GM21737 (cell line): ENCODE results near the gene PANK1.
"Not testable (repeated sequence)": the region's sequence is repeated elsewhere in the genome, so short reads cannot be mapped to it uniquely, and the experiment has no call there.

Experiments
- ATAC-seq: cut with Tn5 transposase; IDR thresholded peaks from one replicate; pipeline ENCODE4 v1.9.1; 2021; ENCODE audit warnings: mild to moderate bottlenecking, moderate library complexity; ENCODE audit not compliant: unreplicated experiment

Gene PANK1

DNA sequence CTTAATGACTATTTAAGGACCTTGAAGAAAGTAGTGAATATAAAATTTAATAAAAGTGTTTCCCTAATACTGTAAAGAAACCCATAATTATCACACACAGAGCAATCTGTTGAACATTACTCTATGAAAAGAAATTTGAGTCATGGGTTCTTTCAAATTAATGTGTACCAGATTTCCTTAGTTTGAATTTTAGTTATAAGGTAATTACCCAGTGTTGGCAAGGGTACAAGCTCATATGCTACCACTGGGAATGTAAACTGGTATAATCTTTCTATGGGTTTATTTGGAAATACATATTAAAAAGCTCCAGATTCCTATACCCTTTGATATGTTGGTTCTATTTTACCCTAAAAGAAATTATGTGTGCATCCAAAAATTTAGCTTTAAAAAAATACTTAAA, 22.9 kb downstream of the PANK1 start:
- ATAC-seq = no peak

DNA sequence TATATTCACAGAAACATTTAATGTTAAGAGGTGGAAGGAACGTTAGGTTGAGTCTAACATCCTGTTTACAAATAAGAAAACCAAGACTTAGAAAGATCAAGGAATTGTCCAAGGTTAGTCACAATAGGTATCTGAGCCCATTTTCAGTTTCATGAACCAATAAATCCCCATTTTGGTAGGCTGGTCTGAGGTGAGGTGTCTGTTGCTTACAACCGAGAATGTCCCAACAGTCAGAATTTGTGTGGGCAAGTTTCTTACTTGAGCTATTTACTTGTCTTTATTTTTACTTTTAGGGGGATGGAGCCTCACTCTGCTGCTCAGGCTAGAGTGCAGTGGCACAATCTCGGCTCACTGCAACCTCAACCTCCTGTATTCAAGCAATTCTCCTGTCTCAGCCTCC, 23.6 kb downstream of the PANK1 start:
- ATAC-seq = no peak

DNA sequence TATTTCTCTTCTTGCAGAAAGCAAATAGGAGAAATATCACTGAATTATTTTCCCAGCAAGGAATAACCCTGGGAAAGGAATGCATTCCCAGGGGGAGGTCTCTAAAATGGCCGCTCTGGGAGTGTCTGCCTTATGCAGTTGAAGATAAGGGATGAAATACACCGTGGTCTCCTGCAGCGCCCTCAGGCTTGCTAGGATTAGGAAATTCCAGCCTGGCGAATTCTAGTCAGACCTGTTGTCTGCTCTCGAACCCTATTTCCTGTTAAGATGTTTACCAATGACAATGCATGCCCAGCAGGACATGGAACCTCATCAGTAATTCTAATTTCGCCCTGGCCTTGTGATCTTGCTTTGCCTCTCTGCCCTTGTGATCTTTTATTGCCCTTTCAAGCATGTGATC, 24.7 kb downstream of the PANK1 start:
- not testable (repeated sequence) for ATAC-seq

DNA sequence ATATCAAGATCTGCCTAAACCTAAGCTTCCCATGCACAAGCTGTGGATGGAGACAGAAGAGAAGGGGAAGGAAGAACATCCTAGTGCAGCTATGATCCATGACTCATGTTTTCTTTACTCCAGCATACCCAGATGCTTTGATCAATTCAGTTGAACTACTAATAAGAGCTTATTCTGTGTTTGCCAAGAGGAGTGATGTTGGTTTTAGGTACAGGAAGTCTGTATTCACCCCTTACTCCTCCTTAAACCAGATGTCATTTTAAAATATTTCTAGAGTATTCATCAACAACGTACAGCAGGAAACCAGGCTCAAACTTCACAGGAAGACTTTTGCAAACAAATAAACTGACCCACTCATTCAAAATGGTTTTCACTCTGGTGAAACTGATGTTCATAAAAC, 29.2 kb downstream of the PANK1 start:
- ATAC-seq = no peak

DNA sequence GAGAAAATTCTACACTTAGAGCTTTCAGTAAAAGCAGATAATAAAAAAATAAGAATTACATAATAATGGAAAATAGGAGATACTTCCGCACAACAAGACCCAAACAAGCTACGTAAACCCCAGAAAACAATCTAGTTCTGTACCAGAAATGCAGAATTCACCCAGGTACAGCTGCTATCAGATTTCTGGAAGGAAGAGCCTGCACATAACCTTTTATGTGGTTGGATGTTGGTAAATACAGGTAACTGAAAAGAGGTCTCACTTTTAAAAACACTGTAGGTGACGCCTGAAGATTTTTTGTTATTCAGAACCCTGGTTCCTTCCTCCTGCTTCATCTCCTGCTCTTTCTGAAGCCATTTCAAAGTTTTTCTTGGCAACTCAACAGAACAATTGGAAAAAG, 29.9 kb downstream of the PANK1 start:
- ATAC-seq = no peak

DNA sequence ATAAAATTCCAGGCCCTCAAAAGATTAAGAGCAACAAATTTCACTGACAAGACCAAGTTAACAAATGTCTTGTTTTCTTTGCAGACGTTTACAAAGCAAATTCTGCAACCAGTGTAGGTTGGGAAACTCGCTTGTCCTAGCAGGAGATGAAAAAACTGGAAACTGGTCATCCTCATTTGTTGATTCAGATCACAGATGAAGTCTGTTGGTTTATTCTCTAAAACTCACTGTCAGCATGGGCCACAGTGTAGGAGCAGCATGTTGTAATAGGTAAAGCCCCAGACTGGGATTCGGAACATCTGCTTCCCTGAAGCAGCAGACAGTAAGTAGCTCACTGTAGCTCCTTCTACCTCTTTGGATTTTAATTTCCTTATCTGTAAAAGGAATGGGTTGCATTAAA, 31.5 kb downstream of the PANK1 start:
- no peak for ATAC-seq

DNA sequence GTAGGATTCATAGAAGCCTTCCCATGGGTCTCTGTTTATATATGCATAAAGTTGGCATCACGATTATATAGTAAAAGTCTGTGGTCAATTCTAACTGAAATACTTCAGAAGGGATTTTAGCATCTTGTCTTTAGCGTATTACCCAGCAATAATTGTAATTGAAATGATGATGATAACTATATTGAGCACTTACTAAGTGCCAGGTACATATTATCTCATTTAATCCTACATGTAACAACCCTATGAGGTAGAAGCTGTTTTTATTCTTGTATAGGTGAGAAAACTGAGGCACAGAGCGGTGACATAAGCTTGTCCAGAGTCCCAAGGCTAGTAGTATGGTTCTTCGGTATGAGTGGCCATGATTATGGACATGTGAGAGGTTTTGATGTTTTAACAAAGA, 33.8 kb downstream of the PANK1 start:
- ATAC-seq = no peak

DNA sequence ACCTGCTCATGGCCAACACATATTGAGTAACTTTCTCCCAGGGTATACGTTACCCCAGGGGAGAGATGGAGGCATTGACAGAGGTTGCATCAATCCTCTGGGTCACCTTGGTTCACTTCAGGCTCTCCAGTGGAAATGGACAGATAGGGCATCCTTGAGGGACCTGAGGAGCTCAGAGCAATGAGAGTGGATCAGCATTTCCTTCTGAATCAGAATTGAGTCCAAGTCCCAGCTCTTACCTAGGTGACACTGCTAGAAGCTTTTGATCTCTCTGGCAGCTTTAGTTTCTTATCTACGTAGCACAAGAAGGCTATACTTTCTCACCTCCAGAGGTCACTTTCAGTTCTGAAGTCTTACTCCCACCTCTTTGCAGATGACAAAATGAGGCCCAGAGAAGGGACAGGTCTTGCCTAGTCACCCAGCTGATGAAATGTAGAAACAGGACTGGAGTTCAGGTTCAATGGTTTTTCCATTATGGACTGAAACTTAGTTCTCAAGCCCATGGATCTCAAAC, 35.2 kb downstream of the PANK1 start:
- no peak for ATAC-seq

DNA sequence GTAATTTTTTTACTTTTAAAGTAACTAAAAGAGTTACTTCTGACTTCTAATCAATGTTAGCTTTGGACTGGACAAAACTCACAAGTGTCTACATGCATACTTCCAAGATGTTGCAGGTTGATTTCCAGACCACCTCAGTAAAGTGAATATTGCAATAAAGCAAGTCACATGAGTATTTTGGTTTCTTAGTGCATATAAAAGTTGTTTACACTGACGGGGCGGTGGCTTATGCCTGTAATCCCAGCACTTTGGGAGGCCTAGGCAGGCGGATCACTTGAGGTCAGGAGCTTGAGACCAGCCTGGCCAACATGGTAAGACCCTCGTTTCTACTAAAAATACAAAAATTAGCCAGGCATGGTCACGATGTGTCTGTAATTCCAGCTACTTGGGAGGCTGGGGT, 40.8 kb downstream of the PANK1 start:
- ATAC-seq = no peak

DNA sequence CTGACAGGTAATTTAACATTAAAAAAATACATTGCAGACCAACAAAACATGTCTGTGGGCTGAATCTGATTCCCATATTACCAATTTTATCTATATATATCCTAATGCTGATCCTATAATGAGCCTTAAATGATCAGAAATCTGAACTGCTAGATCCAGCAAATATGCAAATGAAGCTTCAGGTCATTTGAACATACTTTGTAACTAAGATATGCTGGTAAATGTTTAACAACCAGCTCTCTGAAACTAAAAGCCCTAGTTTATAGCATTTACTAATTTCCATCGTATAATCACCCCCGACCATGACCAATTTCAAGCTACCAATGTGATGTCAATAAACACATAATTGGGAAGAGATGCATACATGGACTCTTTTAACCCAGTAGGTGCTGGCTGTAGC, 42.1 kb downstream of the PANK1 start:
- ATAC-seq = no peak

DNA sequence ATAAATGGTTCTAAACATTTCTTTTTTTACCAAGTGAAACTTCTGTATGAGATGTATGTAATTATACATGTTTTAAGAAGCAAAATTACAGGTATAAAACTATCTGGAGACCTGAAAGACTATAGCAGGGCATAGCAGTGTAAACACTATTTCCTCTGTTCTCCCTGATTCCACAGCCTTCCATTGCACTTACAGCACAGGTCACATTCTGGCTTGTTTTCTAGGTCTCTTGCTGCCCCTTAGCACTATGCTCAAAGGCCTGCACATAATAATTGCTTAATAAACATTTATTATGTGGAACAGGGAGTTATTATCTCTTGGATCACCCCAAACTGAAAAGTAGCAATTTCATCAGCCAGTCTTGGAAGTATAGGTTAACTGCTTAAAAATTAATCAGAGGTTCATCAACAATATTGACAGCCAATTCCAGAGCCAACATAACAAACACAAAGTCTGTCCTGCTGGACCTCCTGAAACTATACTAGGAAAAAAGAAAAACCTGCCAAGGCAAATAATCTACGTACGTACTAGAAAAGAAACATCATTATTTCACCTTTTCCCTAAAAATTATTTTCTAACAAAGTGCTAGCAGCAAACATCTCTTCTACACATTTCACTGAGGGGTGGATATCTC, 43.2 kb downstream of the PANK1 start:
- no peak for ATAC-seq

DNA sequence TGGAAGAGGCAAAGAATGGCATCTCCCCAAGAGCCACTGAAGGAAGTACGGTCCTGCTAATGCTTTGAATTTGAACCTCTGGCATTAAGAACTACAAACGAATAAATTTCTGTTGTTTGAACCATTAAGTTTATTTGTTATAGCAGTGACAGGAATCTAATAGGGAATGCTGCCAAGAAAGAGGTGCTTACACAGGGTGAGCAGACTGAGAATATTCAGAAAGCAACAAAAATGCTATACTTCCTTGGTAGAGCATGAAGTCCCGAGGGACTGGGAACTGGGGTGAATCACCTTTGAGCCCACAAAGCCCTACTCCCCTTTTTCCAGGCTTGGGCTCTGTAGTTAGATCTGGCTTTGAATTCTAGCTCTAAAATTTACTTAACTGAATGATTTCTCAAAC, 45.0 kb downstream of the PANK1 start:
- no peak for ATAC-seq

DNA sequence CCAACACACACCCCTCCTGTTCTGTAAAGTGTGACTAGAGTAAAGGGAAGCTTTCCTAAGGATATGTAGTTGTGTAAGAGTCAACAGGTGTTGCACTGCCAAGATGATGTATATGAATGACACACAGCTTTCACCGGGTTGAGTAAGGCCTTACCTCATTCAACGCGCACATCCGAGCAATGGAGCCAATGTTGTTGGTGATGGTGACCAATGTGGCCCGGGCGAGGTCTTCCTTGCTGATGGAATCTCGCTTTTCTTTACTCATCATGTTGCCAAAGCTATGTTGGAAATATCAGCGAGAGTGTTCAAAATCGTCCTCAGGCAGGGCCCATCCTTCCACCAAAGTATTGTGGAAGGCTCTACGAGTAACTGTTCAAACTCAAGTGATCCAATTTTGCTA, 52.0 kb downstream of the PANK1 start:
- ATAC-seq = no peak

DNA sequence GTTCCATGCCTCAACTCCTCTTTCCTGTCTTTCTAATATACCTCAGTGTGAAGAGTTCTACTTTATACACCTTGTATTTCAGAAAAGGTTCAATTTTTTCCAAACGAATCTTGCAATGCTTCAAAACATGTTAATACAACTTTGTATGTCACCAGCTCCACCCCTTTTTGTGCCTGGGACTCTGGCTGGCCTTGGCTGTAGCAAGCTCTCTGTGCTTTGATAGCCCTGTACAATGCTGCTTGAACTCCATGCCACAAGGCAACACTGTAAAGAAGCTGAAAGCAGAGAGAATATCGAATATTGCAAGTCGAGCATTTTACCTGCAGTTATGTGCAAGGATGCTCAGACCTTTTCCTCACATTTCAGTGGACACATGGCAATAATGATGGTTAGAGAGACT, 52.5 kb downstream of the PANK1 start:
- ATAC-seq = no peak

DNA sequence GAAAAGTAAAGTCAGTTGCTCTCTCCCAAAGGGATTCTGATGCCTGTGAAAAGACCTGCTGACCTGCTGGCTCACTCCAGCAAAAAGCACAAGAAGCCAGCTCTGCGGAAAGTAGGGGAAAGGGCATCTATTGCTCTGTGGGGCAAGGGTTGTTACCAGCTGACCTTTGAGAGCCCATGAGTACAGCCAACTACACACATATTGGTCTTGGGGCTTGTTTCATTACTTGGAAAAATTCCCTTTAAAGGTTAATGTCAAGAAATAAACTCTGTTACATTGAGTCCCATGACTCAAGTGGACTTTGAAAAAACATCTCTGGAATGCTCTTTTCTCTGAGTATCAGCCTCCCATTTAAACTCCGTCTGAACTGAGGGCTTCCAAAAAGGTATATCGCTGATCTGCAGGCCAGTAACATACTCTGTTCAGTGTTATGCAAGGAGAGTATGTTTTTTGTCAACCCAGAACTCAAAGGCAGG, 53.2 kb downstream of the PANK1 start:
- no peak for ATAC-seq

DNA sequence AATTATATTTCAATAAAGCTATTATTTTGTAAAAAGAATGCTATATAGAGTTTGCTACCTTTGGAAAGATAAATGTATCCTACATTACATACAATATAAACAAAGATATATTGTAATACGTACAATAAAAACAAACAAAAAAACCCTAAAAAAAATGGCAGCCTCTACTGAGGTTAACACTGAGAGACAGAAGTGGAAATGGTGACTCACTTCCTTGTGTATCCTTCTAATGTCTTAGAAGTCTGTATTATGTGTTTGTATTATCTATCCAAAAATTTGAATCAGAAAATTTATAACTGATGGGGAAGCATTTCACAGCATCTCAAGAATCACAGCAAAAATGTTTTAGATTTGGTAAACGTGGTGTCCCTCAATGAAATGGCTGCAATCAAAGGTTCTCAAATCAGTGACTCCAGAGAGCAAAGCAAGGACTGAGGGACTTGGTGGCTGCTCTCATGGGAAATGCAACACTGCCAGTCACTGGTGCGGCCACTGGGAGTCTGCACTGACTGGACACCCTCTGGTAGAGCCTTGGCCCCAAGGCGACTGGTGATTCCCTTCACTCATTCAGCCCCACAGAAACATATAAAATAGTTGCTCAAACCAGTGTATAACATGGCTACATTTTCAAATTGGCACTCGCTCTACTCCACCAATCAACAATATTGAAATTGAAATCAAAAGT, 53.8 kb downstream of the PANK1 start:
- no peak for ATAC-seq

DNA sequence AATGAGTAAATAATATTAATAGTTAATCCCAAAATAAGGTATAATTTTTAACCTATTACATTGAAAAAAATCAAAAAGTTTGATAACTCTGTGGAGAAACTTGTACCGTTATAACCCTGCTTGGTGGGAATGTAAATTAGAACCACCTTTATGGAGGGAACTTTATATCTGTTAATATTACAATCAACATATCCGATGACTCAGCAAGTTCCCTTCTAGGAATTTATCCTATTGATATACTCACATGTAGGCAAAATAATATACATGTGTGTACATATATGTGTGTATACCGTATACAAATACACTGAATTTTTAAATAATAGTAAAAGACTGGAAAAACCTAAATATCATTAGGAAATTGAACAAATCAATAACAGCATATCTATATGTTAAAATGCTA, 54.7 kb downstream of the PANK1 start:
- no peak for ATAC-seq

DNA sequence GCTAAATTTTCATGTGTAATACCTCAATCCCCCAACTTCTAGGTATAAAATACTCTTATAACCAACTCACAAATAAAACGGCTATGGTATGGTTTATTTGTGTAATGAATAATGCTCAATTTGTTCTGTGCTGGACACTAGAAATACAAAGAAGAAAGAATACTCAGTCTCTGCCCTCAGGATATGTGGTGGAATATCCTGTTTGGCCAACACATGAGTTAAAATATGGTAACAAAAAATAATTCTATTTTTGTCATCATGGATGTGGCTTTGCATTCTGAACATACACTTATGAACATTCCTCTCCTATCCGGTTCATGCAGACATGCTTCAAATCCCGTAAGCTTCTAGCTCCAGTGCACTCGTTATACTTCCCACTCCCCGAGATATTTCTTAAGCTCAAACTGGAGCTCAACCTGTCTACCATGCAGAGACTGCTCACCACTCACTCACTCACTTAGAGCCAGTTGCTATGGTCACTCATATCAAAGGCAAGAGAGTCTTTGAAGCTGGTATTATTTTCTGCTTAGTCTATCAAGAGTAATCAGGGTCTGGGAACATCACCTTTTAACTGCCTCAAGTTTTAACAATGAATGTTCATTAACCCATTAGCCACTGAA, 55.8 kb downstream of the PANK1 start:
- ATAC-seq = no peak

DNA sequence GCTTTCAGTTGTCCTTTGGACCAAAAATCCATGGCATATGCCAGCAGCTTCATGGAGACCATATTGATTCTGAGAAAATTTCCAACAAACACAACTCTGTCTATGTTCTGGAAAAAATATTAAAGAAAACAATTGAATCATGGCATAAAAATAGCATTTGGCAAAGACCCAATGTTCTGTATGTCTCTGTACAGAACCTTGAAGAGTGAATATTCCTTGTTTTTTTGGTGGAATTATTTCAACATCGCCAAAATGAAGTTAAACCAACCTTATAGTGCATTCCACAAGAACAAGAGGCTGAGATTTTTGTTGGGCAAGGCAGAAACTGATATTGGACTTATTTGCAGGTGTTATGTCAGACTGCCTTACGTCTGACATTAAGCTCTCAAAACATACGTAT, 56.4 kb downstream of the PANK1 start:
- ATAC-seq = no peak

DNA sequence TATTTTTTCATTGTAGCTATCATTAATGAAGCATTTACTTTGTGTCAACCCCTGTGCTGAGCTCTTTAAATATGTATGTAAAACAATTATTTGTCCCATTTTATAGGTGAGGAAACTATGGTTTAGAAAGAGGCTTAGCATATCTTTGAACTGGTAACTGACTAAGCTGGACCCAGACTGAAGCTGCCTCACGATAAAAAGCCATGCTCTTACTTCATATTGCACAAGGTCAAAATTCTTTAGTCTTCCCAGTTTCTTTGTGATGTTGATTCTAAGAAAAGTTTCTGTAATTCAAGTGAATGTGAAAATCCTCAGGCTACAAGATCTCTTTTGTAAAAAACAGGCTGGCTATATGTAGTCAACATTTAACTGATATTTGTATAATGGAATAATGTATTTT, 63.0 kb downstream of the PANK1 start:
- no peak for ATAC-seq

DNA sequence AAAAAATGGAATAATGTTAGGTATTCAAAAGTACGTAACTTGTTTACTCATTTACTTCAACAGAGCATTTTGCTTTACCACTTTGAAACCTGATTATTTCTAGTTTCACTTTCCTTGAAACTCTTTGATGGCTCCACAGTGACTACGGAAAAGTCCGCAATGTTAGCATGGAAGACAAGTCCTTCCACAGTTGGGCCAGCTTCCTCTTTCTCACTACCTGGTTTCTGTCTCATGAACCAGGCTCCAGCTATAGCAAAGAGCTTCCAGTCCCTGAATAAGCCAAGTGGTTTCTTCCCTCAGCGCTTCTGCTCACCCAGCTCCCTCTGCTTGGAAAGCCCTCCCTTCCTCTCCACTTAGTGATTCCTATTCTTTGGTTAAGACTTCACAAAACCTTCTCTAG, 64.8 kb downstream of the PANK1 start:
- ATAC-seq = no peak

DNA sequence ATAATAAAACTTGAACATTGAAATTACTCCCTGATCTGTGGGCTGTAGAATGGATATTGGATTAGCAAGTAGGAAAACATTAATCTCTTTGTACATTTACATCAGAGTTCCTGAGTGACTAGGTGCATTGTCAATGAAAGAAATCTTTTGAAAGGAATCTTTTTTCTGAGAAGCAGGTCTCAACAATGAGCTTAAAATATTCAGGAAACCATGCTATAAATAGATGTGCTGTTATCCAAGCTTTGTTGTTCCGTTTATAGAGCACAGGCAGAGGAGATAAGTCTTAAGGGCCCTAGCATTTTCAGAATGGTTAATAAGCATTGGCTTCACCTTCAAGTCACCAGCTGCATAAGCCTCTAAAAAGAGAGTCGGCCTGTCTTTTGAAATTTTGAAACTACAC, 68.3 kb downstream of the PANK1 start:
- no peak for ATAC-seq
